Astrocyte (in vitro differentiated cells and primary cell): Measurements from ENCODE around the gene VDR.

ENCODE experiments used
- CTCF ChIP-seq: IDR thresholded peaks from 2 replicates; pipeline ENCODE4 v1.5.1; 2011; ENCODE audit warnings: low read depth, mild to moderate bottlenecking, inconsistent platforms, low read length, moderate library complexity; ENCODE audit not compliant: insufficient read depth
- EZH2 ChIP-seq: IDR thresholded peaks from 2 replicates; pipeline ENCODE4 v1.6.1; 2012; ENCODE audit warnings: mild to moderate bottlenecking, low read length, inconsistent platforms; ENCODE audit not compliant: insufficient read depth

GRCh38 chr12:47828976-47829482, 75.8 kb downstream of the VDR start:
- TF ChIP-seq CTCF (no peak), EZH2 (no peak)
